GM12874 (cell line): Measurements from ENCODE around the gene SLC39A6.

Experiments
- CTCF ChIP-seq: IDR thresholded peaks from 2 replicates; pipeline ENCODE4 v1.5.1; 2011; ENCODE audit warnings: low read depth, mild to moderate bottlenecking, control low read depth, low read length, moderate library complexity; ENCODE audit not compliant: insufficient read depth

Gene SLC39A6

GRCh38 chr18:36129300-36130038, at the start of gene SLC39A6, which contains the start of gene ELP2:
Gene SLC39A6, minus strand, starts transcription at chr18:36129340. Its CDS starts 2,333 bp downstream, at chr18:36127007.
Gene ELP2, plus strand, starts transcription at chr18:36129899. Its CDS starts 35 bp downstream, at chr18:36129934.
- TF ChIP-seq CTCF = no peak

- TF ChIP-seq CTCF = no peak
Observed at GRCh38 chr18:36177913-36178312, 48.8 kb upstream of the SLC39A6 start.

GRCh38 chr18:36176711-36177110, 47.6 kb upstream of the SLC39A6 start:
- TF ChIP-seq CTCF = no peak

DNA sequence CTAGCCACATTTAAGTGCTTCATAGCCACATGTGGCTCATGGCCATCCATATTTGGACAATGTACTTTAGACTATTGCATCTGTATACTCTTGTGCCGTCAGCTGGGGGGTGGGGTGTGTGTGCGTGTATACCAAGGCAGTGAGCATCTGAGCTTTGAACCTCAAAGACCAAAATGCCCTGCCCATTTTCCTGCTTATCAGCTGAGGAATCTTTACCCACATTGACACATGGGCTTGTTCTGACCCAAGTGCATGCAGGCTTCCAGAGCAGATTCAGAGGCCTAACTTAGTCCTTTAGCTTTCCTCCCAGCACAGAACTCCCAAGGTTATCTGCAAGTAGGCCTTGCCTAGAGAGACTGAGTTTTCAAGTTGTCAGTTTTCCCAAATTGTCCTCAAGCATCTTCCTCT, 47.0 kb upstream of the SLC39A6 start:
- TF ChIP-seq CTCF = no peak

GRCh38 chr18:36175481-36175880, 46.3 kb upstream of the SLC39A6 start:
- no peak for TF ChIP-seq CTCF

GRCh38 chr18:36169938-36170337, 40.8 kb upstream of the SLC39A6 start:
- TF ChIP-seq CTCF = no peak

GRCh38 chr18:36167692-36168218, 38.6 kb upstream of the SLC39A6 start:
- no peak for TF ChIP-seq CTCF
